Measurements from ENCODE around the gene KDM1B. TPM values are rescaled to one million over a fixed set of nuclear protein-coding genes. Genes with fewer than 3 reads are reported as not detected.
"Not testable (repeated sequence)": the region's sequence is repeated elsewhere in the genome, so short reads cannot be mapped to it uniquely, and the experiment has no call there.

KDM1B gene
- total RNA-seq, 1 donor = 24.5 TPM

GRCh38 chr6:18186033-18186432 lies 30.8 kb downstream of the KDM1B start:
- DNase-seq (ENCODE audit: low read depth in 2 of 3, low spot score in 2 of 3) = no peak

GRCh38 chr6:18186540-18187250 lies 31.5 kb downstream of the KDM1B start:
- DNase-seq (ENCODE audit: low read depth in 2 of 3, low spot score in 2 of 3) = peak in 2 of 3 donors; percentile 67 to 86

- no peak for DNase-seq (ENCODE audit: low read depth in 2 of 3, low spot score in 2 of 3)
Observed at GRCh38 chr6:18187701-18188100, 32.5 kb downstream of the KDM1B start.

- no peak for DNase-seq (ENCODE audit: low read depth in 2 of 3, low spot score in 2 of 3)
Observed at GRCh38 chr6:18189196-18189595, 34.0 kb downstream of the KDM1B start.

GRCh38 chr6:18192026-18192425 lies 36.8 kb downstream of the KDM1B start:
- no peak for DNase-seq (ENCODE audit: low read depth in 2 of 3, low spot score in 2 of 3)

GRCh38 chr6:18203786-18204185 lies 48.6 kb downstream of the KDM1B start:
- no peak for DNase-seq (ENCODE audit: low read depth in 2 of 3, low spot score in 2 of 3)

GRCh38 chr6:18204691-18205090 lies 49.5 kb downstream of the KDM1B start:
- no peak for DNase-seq (ENCODE audit: low read depth in 2 of 3, low spot score in 2 of 3)

GRCh38 chr6:18206591-18206990 lies 51.4 kb downstream of the KDM1B start:
- no peak for DNase-seq (ENCODE audit: low read depth in 2 of 3, low spot score in 2 of 3)

- no peak for DNase-seq (ENCODE audit: low read depth in 2 of 3, low spot score in 2 of 3)
Observed at GRCh38 chr6:18207438-18207837, 52.2 kb downstream of the KDM1B start.

GRCh38 chr6:18207949-18208348 lies 52.7 kb downstream of the KDM1B start:
- no peak for DNase-seq (ENCODE audit: low read depth in 2 of 3, low spot score in 2 of 3)

GRCh38 chr6:18208778-18209177 lies 53.6 kb downstream of the KDM1B start:
- DNase-seq (ENCODE audit: low read depth in 2 of 3, low spot score in 2 of 3) = not testable (repeated sequence)

GRCh38 chr6:18209539-18210197 lies 54.4 kb downstream of the KDM1B start:
- DNase-seq (ENCODE audit: low read depth in 2 of 3, low spot score in 2 of 3) = no peak

- no peak for DNase-seq (ENCODE audit: low read depth in 2 of 3, low spot score in 2 of 3)
Observed at GRCh38 chr6:18210707-18211106, 55.5 kb downstream of the KDM1B start.

- DNase-seq (ENCODE audit: low read depth in 2 of 3, low spot score in 2 of 3) = no peak
Observed at GRCh38 chr6:18211338-18211737, 56.1 kb downstream of the KDM1B start.

GRCh38 chr6:18212231-18212630 lies 57.0 kb downstream of the KDM1B start:
- no peak for DNase-seq (ENCODE audit: low read depth in 2 of 3, low spot score in 2 of 3)

- DNase-seq (ENCODE audit: low read depth in 2 of 3, low spot score in 2 of 3) = peak in 1 of 3 donors; percentile 5
Observed at GRCh38 chr6:18213439-18213838, 58.2 kb downstream of the KDM1B start.

GRCh38 chr6:18214003-18214402 lies 58.8 kb downstream of the KDM1B start:
- no peak for DNase-seq (ENCODE audit: low read depth in 2 of 3, low spot score in 2 of 3)

- peak in 2 of 3 donors; percentile 11 to 24 for DNase-seq (ENCODE audit: low read depth in 2 of 3, low spot score in 2 of 3)
Observed at GRCh38 chr6:18215436-18215835, 60.2 kb downstream of the KDM1B start.

- DNase-seq (ENCODE audit: low read depth in 2 of 3, low spot score in 2 of 3) = no peak
Observed at GRCh38 chr6:18216411-18216810, 61.2 kb downstream of the KDM1B start.

GRCh38 chr6:18218233-18218632 lies 63.0 kb downstream of the KDM1B start:
- no peak for DNase-seq (ENCODE audit: low read depth in 2 of 3, low spot score in 2 of 3)

GRCh38 chr6:18219591-18219990 lies 64.4 kb downstream of the KDM1B start:
- no peak for DNase-seq (ENCODE audit: low read depth in 2 of 3, low spot score in 2 of 3)

- DNase-seq (ENCODE audit: low read depth in 2 of 3, low spot score in 2 of 3) = no peak
Observed at GRCh38 chr6:18221288-18221615, 66.0 kb downstream of the KDM1B start.
